GM12872 (cell line): ENCODE measurements around the gene COL1A2.

Experiments used
- CTCF ChIP-seq: IDR thresholded peaks from 3 replicates; pipeline ENCODE4 v1.5.1; 2011; ENCODE audit warnings: low read depth, mild to moderate bottlenecking, low read length, moderate library complexity; ENCODE audit not compliant: insufficient read depth

Gene COL1A2

GRCh38 chr7:94368371-94368791 lies 26.3 kb upstream of the COL1A2 start:
- TF ChIP-seq CTCF: no peak

GRCh38 chr7:94374231-94374630 lies 20.5 kb upstream of the COL1A2 start:
- TF ChIP-seq CTCF: no peak

- no peak for TF ChIP-seq CTCF
Measured at GRCh38 chr7:94374721-94375566, 19.8 kb upstream of the COL1A2 start.

GRCh38 chr7:94375691-94376090 lies 19.0 kb upstream of the COL1A2 start:
- TF ChIP-seq CTCF: no peak

- no peak for TF ChIP-seq CTCF
Measured at GRCh38 chr7:94376281-94376680, 18.4 kb upstream of the COL1A2 start.

GRCh38 chr7:94378356-94378755 lies 16.3 kb upstream of the COL1A2 start:
- no peak for TF ChIP-seq CTCF

GRCh38 chr7:94380264-94380663 lies 14.4 kb upstream of the COL1A2 start:
- no peak for TF ChIP-seq CTCF
